Measurements from ENCODE around the gene PRR5.
A peak's percentile ranks its signal among the peaks of the same experiment; 100 is the strongest.
"Not testable (repeated sequence)": the region's sequence is repeated elsewhere in the genome, so short reads cannot be mapped to it uniquely, and the experiment has no call there.

PRR5 gene

GRCh38 chr22:44668190-44668885 is 33.7 kb upstream of the PRR5 start:
- H3K27me3 Mint-ChIP-seq, result peaks cover 39 to 46% of the 10 kb centered on the region in 2 donors

GRCh38 chr22:44668886-44669521 is 33.0 kb upstream of the PRR5 start:
- Mint-ChIP-seq H3K27me3 (peaks cover 39 to 53% of the 10 kb centered on the region in 2 donors), H3K4me3 (peak overlapping the region; percentile 77 to 81), H3K9me3 (no peaks in the 10 kb centered on the region), H3K36me3 (no peaks in the 10 kb centered on the region), H3K27ac (no peak overlapping the region), H3K4me1 (peaks cover 23 to 31% of the 10 kb centered on the region in 2 donors)
- DNase-seq (no peak), ATAC-seq (replicated peaks) (no peak)

More at GRCh38 chr22:44668190-44668885, 33.7 kb upstream of the PRR5 start:
- Mint-ChIP-seq H3K4me1 (peaks cover 24 to 38% of the 10 kb centered on the region in 2 donors), H3K4me3 (peak overlapping the region; percentile 66 to 67), H3K36me3 (no peaks in the 10 kb centered on the region), H3K27ac (no peak overlapping the region), H3K9me3 (no peaks in the 10 kb centered on the region)
- DNase-seq, result no peak
- ATAC-seq (replicated peaks), result peak; percentile 32 to 43

- Mint-ChIP-seq H3K27me3 (peaks cover 39 to 56% of the 10 kb centered on the region in 2 donors), H3K9me3 (no peaks in the 10 kb centered on the region), H3K4me1 (peaks cover 17 to 26% of the 10 kb centered on the region in 2 donors), H3K36me3 (no peaks in the 10 kb centered on the region), H3K4me3 (no peak overlapping the region), H3K27ac (no peak overlapping the region)
- DNase-seq, result no peak
- no peak for ATAC-seq (replicated peaks)
Measured at GRCh38 chr22:44669561-44669976, 32.4 kb upstream of the PRR5 start.

- Mint-ChIP-seq H3K27ac (no peak overlapping the region), H3K27me3 (peaks cover 43 to 61% of the 10 kb centered on the region in 2 donors), H3K4me3 (no peak overlapping the region), H3K36me3 (no peaks in the 10 kb centered on the region), H3K4me1 (peaks cover 14 to 17% of the 10 kb centered on the region in 2 donors), H3K9me3 (no peaks in the 10 kb centered on the region)
- DNase-seq (no peak), ATAC-seq (replicated peaks) (no peak)
Measured at GRCh38 chr22:44670220-44670988, 31.6 kb upstream of the PRR5 start.

- H3K4me1 Mint-ChIP-seq, result peaks cover 14 to 21% of the 10 kb centered on the region in 2 donors
- H3K4me3 Mint-ChIP-seq, result no peak overlapping the region
- no peaks in the 10 kb centered on the region for H3K36me3 Mint-ChIP-seq
- no peaks in the 10 kb centered on the region for H3K9me3 Mint-ChIP-seq
- H3K27ac Mint-ChIP-seq, result no peak overlapping the region
- ATAC-seq (replicated peaks) (peak in 1 of 2 donors; percentile 24), DNase-seq (no peak)
- peaks cover 46 to 74% of the 10 kb centered on the region in 2 donors for H3K27me3 Mint-ChIP-seq
Measured at GRCh38 chr22:44671742-44672141, 30.3 kb upstream of the PRR5 start.

GRCh38 chr22:44672632-44673031 is 29.4 kb upstream of the PRR5 start:
- Mint-ChIP-seq H3K4me1 (peaks cover 14 to 26% of the 10 kb centered on the region in 2 donors), H3K27me3 (peaks cover 47 to 79% of the 10 kb centered on the region in 2 donors), H3K36me3 (no peaks in the 10 kb centered on the region), H3K27ac (no peak overlapping the region), H3K9me3 (no peaks in the 10 kb centered on the region), H3K4me3 (no peak overlapping the region)
- no peak for ATAC-seq (replicated peaks)
- DNase-seq, result no peak

- no peaks in the 10 kb centered on the region for H3K36me3 Mint-ChIP-seq
- H3K4me1 Mint-ChIP-seq, result peaks cover 12 to 25% of the 10 kb centered on the region in 2 donors
- no peaks in the 10 kb centered on the region for H3K9me3 Mint-ChIP-seq
- H3K27ac Mint-ChIP-seq, result no peak overlapping the region
- DNase-seq, result no peak
- no peak overlapping the region for H3K4me3 Mint-ChIP-seq
- ATAC-seq (replicated peaks), result no peak
- peaks cover 50 to 83% of the 10 kb centered on the region in 2 donors for H3K27me3 Mint-ChIP-seq
Measured at GRCh38 chr22:44673406-44673805, 28.6 kb upstream of the PRR5 start.

GRCh38 chr22:44676066-44676440 is 26.0 kb upstream of the PRR5 start:
- not testable (repeated sequence) for H3K27ac Mint-ChIP-seq; ATAC-seq (replicated peaks); DNase-seq; H3K36me3 Mint-ChIP-seq; H3K9me3 Mint-ChIP-seq
- Mint-ChIP-seq H3K4me1 (peaks cover 11 to 20% of the 10 kb centered on the region in 2 donors), H3K27me3 (peaks cover 49 to 73% of the 10 kb centered on the region in 2 donors), H3K4me3 (peak overlapping the region in 1 of 2 donors; percentile 56)

GRCh38 chr22:44676441-44677352 is 25.3 kb upstream of the PRR5 start:
- Mint-ChIP-seq H3K9me3 (no peaks in the 10 kb centered on the region), H3K27me3 (peaks cover 46 to 68% of the 10 kb centered on the region in 2 donors), H3K4me1 (peaks cover 15 to 27% of the 10 kb centered on the region in 2 donors), H3K36me3 (no peaks in the 10 kb centered on the region), H3K4me3 (peak overlapping the region; percentile 53 to 69), H3K27ac (peak overlapping the region; percentile 9)
- peak; percentile 35 to 53 for ATAC-seq (replicated peaks)
- DNase-seq, result no peak

GRCh38 chr22:44677353-44677840 is 24.6 kb upstream of the PRR5 start:
- Mint-ChIP-seq H3K36me3 (no peaks in the 10 kb centered on the region), H3K4me3 (peak overlapping the region; percentile 53 to 69), H3K27ac (peak overlapping the region; percentile 9), H3K4me1 (peaks cover 15 to 34% of the 10 kb centered on the region in 2 donors), H3K27me3 (peaks cover 41 to 61% of the 10 kb centered on the region in 2 donors), H3K9me3 (no peaks in the 10 kb centered on the region)
- ATAC-seq (replicated peaks) (peak; percentile 37), DNase-seq (no peak)

GRCh38 chr22:44677871-44678555 is 24.0 kb upstream of the PRR5 start:
- Mint-ChIP-seq H3K27ac (peak overlapping the region; percentile 81), H3K27me3 (peaks cover 37 to 56% of the 10 kb centered on the region in 2 donors), H3K36me3 (no peaks in the 10 kb centered on the region), H3K4me1 (peaks cover 20 to 40% of the 10 kb centered on the region in 2 donors), H3K9me3 (no peaks in the 10 kb centered on the region), H3K4me3 (peak overlapping the region in 1 of 2 donors; percentile 69)
- DNase-seq (no peak), ATAC-seq (replicated peaks) (no peak)

GRCh38 chr22:44678556-44679305 is 23.3 kb upstream of the PRR5 start:
- no peak overlapping the region for H3K27ac Mint-ChIP-seq
- ATAC-seq (replicated peaks) (no peak), DNase-seq (no peak)
- H3K4me1 Mint-ChIP-seq, result peaks cover 27 to 47% of the 10 kb centered on the region in 2 donors
- H3K9me3 Mint-ChIP-seq, result no peaks in the 10 kb centered on the region
- no peak overlapping the region for H3K4me3 Mint-ChIP-seq
- H3K36me3 Mint-ChIP-seq, result no peaks in the 10 kb centered on the region
- peaks cover 37 to 52% of the 10 kb centered on the region in 2 donors for H3K27me3 Mint-ChIP-seq
